GM23338 (cell line): ENCODE measurements around the gene BPIFB6. TPM values are rescaled to one million over a fixed set of nuclear protein-coding genes. Genes with fewer than 3 reads are reported as not detected.

Experiments
- ATAC-seq: fragments of 200-7000 bp; cut with Tn5 transposase; 3 replicates; pipeline ENCODE4 v1.9.1; 2020
- DNase-seq: peaks from one replicate; pipeline ENCODE4 v3.0.0-alpha.2; 2015; ENCODE audit warnings: low spot score
- H2AFZ ChIP-seq: fragments of 200-600 bp; sonication (generic); 2 replicates; pipeline ENCODE4 v1.8.0; 2016; ENCODE audit warnings: antibody characterized with exemption, mild to moderate bottlenecking, moderate library complexity
- H3F3A ChIP-seq: fragments of 200-600 bp; sonication (generic); replicated peaks from 2 replicates; pipeline ENCODE4 v1.8.0; 2017; ENCODE audit warnings: antibody characterized with exemption, mixed run types, low read depth
- H3K27ac ChIP-seq: fragments of 200-600 bp; sonication (generic); 2 replicates; pipeline ENCODE4 v1.6.1; 2016; ENCODE audit warnings: low read depth
- H3K27me3 ChIP-seq: fragments of 200-600 bp; sonication (generic); 2 replicates; pipeline ENCODE4 v1.8.0; 2016; ENCODE audit warnings: mild to moderate bottlenecking, mixed run types, moderate library complexity; ENCODE audit not compliant: insufficient read depth
- H3K36me3 ChIP-seq: fragments of 200-600 bp; sonication (generic); 2 replicates; pipeline ENCODE4 v1.8.0; 2016; ENCODE audit warnings: mild to moderate bottlenecking; ENCODE audit not compliant: insufficient read depth
- H3K4me1 ChIP-seq: fragments of 200-600 bp; sonication (generic); 2 replicates; pipeline ENCODE4 v1.8.0; 2016; ENCODE audit warnings: mild to moderate bottlenecking, moderate library complexity; ENCODE audit not compliant: insufficient read depth
- H3K4me2 ChIP-seq: fragments of 200-600 bp; sonication (generic); 2 replicates; pipeline ENCODE4 v1.7.1; 2017; ENCODE audit warnings: mixed run types
- H3K4me3 ChIP-seq: fragments of 200-600 bp; sonication (generic); 2 replicates; pipeline ENCODE4 v1.6.1; 2016; ENCODE audit warnings: mixed run types
- H3K79me2 ChIP-seq: fragments of 200-600 bp; sonication (generic); replicated peaks from 2 replicates; pipeline ENCODE4 v1.8.0; 2017; ENCODE audit warnings: mild to moderate bottlenecking; ENCODE audit not compliant: insufficient read depth
- H3K9me2 ChIP-seq: fragments of 200-600 bp; sonication (generic); 2 replicates; pipeline ENCODE4 v1.8.0; 2017; ENCODE audit not compliant: insufficient read depth
- H4K20me1 ChIP-seq: fragments of 200-600 bp; sonication (generic); replicated peaks from 2 replicates; pipeline ENCODE4 v1.8.0; 2017; ENCODE audit warnings: mild to moderate bottlenecking; ENCODE audit not compliant: insufficient read depth
- H3K27ac Mint-ChIP-seq: 2 replicates; pipeline ENCODE4 v1.8.0; 2020; ENCODE audit warnings: inconsistent platforms, mild to moderate bottlenecking, moderate library complexity, mixed read lengths
- H3K27me3 Mint-ChIP-seq: 3 replicates; pipeline ENCODE4 v1.8.0; 2022; ENCODE audit warnings: low read depth, mild to moderate bottlenecking, moderate library complexity, mixed read lengths, inconsistent platforms; ENCODE audit not compliant: insufficient read depth, poor library complexity
- H3K36me3 Mint-ChIP-seq: 3 replicates; pipeline ENCODE4 v1.8.0; 2021; ENCODE audit warnings: low read depth, mild to moderate bottlenecking, inconsistent platforms, moderate library complexity, mixed read lengths
- H3K4me1 Mint-ChIP-seq: 3 replicates; pipeline ENCODE4 v1.8.0; 2020; ENCODE audit warnings: mild to moderate bottlenecking, inconsistent platforms, mixed read lengths
- H3K4me3 Mint-ChIP-seq: 3 replicates; pipeline ENCODE4 v1.8.0; 2021; ENCODE audit warnings: moderate library complexity, mild to moderate bottlenecking, inconsistent platforms, mixed read lengths
- H3K9me3 Mint-ChIP-seq: 3 replicates; pipeline ENCODE4 v1.8.0; 2020; ENCODE audit warnings: moderate library complexity, mild to moderate bottlenecking, inconsistent platforms, mixed read lengths
- CREB1 ChIP-seq: fragments of 250-450 bp; sonication (Bioruptor Pico); IDR thresholded peaks from 2 replicates; pipeline ENCODE4 v1.5.0; 2020; ENCODE audit warnings: low read depth, mild to moderate bottlenecking, moderate library complexity
- EZH2 ChIP-seq: fragments of 200-600 bp; sonication (generic); IDR thresholded peaks from one replicate; pipeline ENCODE4 v1.8.0; 2017; ENCODE audit warnings: antibody characterized with exemption, mild to moderate bottlenecking, low read depth; ENCODE audit not compliant: unreplicated experiment
- EZH2phosphoT487 ChIP-seq: fragments of 200-600 bp; sonication (generic); IDR thresholded peaks from one replicate; pipeline ENCODE4 v1.8.1; 2018; ENCODE audit warnings: antibody characterized with exemption; ENCODE audit not compliant: unreplicated experiment
- JUNB ChIP-seq: IDR thresholded peaks from one replicate; pipeline ENCODE4 v1.6.1; 2016; ENCODE audit warnings: antibody characterized with exemption; ENCODE audit not compliant: unreplicated experiment
- NANOG ChIP-seq: IDR thresholded peaks from 2 replicates; pipeline ENCODE4 v1.6.1; 2016; ENCODE audit warnings: antibody characterized with exemption, borderline replicate concordance
- POLR2AphosphoS5 ChIP-seq: IDR thresholded peaks from 2 replicates; pipeline ENCODE4 v1.6.1; 2016; ENCODE audit warnings: antibody characterized with exemption, low read depth
- STAT1 ChIP-seq: IDR thresholded peaks from one replicate; pipeline ENCODE4 v1.6.1; 2016; ENCODE audit warnings: antibody characterized with exemption; ENCODE audit not compliant: unreplicated experiment
- ZNF114 ChIP-seq: fragments of 250-450 bp; sonication (Bioruptor Pico); IDR thresholded peaks from 2 replicates; pipeline ENCODE4 v1.5.0; 2020; ENCODE audit warnings: mild to moderate bottlenecking, moderate library complexity
- ZNF331 ChIP-seq: fragments of 250-450 bp; sonication (Bioruptor Pico); IDR thresholded peaks from 2 replicates; pipeline ENCODE4 v1.5.0; 2020; ENCODE audit warnings: low read depth, mild to moderate bottlenecking, moderate library complexity
- polyA plus RNA-seq: library from polyadenylated mRNA; unstranded; fragments of >200 nt; fragmentation: Nextera tagmentation; extraction: Ambion mirVana; gene quantifications from 2 replicates; pipeline ENCODE4 v1.2.1, GENCODE V29; 2016
- total RNA-seq: library from RNA; depleted of rRNA; stranded (reverse); fragments of >200 nt; shearing (Covaris generic); gene quantifications from 2 replicates; pipeline ENCODE4 v1.2.3, GENCODE V29; 2014
- TF ChIP-seq, protein P1 (sequence below), 2 experiments: fragments of 200-600 bp in 1 of 2; sonication (generic) in 1 of 2; conservative IDR thresholded peaks; 2 replicates each; pipeline versions ENCODE4 v1.5.1 to v1.6.1; 2016 to 2017; ENCODE audit warnings: antibody characterized with exemption in 2 of 2, low read depth in 2 of 2, mild to moderate bottlenecking in 2 of 2, moderate library complexity in 1 of 2
- TF ChIP-seq, protein P2 (sequence below): IDR thresholded peaks from one replicate; pipeline ENCODE4 v1.6.1; 2018; ENCODE audit warnings: antibody characterized with exemption; ENCODE audit not compliant: unreplicated experiment
- TF ChIP-seq, protein P3 (sequence below): IDR thresholded peaks from 2 replicates; pipeline ENCODE4 v1.6.1; 2016; ENCODE audit warnings: antibody characterized with exemption
- TF ChIP-seq, protein P4 (sequence below): fragments of 250-450 bp; sonication (Bioruptor Pico); IDR thresholded peaks from 2 replicates; pipeline ENCODE4 v1.5.0; 2020; ENCODE audit warnings: mild to moderate bottlenecking, moderate library complexity

The BPIFB6 gene
- total and polyA plus RNA-seq, 2 experiments from 2014 or later: not detected

DNA sequence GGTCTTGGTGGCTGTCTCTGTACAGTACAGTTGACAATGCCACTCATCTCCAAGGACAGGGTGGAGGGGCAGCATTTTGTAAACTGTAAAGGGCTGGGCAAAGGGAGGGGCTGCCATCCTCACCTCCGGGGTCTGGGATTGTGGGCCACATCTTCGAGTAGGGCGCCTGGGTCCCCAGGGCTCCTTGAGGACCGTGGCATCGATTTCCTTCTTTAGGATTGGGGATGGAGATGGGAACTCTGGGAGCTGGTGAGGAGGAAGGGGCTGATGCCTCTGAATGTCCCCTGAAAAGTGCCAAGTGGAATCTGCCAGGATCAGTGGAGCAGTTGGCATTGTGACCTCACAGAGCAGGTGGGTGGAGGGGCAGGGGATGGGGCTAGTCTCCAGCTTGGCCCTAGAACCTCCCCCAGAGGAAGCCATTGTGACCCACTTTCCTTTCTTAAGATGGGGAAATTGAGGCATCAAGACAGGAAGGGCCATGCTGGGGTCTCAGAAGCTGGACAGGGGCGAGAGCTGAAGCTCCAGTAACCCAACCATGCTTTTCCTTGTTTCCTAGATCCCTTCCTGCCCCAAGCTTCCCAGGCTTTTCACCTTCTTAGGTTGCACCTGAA, 27.2 kb upstream of the BPIFB6 start, which contains the start of gene SUN5:
SUN5 (minus strand) TSS at position 293 of the 611 bp plus-strand sequence; CDS start at position 200, 93 bp downstream.
- no peak within 1 kb of the TSS for H3K27ac Mint-ChIP-seq
- Histone ChIP-seq H3F3A (no peaks in the 10 kb centered on the region), H3K79me2 (no peaks in the 10 kb centered on the region), H2AFZ (no peak within 1 kb of the TSS), H3K27me3 (no peaks in the 10 kb centered on the region), H3K4me2 (no peak within 1 kb of the TSS), H3K36me3 (no peaks in the 10 kb centered on the region), H3K27ac (no peak within 1 kb of the TSS), H3K9me2 (no peaks in the 10 kb centered on the region), H3K4me1 (no peaks in the 10 kb centered on the region), H3K4me3 (no peak within 1 kb of the TSS), H4K20me1 (no peaks in the 10 kb centered on the region)
- no peak within 1 kb of the TSS for H3K4me3 Mint-ChIP-seq
- no peak for ATAC-seq
- H3K9me3 Mint-ChIP-seq: peaks cover 4% of the 10 kb centered on the region; the same call in 2 of the 3 replicates
- H3K27me3 Mint-ChIP-seq: peaks cover 18% of the 10 kb centered on the region
- H3K4me1 Mint-ChIP-seq: peaks cover 2% of the 10 kb centered on the region; the same call in 1 of the 3 replicates
- TF ChIP-seq ZNF331 (no peak), POLR2AphosphoS5 (no peak), NANOG (no peak), JUNB (no peak), ZNF114 (CRISPR knock-in tag) (no peak), EZH2 (no peak), CREB1 (CRISPR knock-in tag) (no peak), STAT1 (no peak), EZH2phosphoT487 (no peak)
- TF ChIP-seq, protein P1, sequence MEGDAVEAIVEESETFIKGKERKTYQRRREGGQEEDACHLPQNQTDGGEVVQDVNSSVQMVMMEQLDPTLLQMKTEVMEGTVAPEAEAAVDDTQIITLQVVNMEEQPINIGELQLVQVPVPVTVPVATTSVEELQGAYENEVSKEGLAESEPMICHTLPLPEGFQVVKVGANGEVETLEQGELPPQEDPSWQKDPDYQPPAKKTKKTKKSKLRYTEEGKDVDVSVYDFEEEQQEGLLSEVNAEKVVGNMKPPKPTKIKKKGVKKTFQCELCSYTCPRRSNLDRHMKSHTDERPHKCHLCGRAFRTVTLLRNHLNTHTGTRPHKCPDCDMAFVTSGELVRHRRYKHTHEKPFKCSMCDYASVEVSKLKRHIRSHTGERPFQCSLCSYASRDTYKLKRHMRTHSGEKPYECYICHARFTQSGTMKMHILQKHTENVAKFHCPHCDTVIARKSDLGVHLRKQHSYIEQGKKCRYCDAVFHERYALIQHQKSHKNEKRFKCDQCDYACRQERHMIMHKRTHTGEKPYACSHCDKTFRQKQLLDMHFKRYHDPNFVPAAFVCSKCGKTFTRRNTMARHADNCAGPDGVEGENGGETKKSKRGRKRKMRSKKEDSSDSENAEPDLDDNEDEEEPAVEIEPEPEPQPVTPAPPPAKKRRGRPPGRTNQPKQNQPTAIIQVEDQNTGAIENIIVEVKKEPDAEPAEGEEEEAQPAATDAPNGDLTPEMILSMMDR (conservative IDR thresholded peaks at IDR 0.05; ENCODE audit: low read depth in 2 of 2): no peak
- TF ChIP-seq, protein P2, sequence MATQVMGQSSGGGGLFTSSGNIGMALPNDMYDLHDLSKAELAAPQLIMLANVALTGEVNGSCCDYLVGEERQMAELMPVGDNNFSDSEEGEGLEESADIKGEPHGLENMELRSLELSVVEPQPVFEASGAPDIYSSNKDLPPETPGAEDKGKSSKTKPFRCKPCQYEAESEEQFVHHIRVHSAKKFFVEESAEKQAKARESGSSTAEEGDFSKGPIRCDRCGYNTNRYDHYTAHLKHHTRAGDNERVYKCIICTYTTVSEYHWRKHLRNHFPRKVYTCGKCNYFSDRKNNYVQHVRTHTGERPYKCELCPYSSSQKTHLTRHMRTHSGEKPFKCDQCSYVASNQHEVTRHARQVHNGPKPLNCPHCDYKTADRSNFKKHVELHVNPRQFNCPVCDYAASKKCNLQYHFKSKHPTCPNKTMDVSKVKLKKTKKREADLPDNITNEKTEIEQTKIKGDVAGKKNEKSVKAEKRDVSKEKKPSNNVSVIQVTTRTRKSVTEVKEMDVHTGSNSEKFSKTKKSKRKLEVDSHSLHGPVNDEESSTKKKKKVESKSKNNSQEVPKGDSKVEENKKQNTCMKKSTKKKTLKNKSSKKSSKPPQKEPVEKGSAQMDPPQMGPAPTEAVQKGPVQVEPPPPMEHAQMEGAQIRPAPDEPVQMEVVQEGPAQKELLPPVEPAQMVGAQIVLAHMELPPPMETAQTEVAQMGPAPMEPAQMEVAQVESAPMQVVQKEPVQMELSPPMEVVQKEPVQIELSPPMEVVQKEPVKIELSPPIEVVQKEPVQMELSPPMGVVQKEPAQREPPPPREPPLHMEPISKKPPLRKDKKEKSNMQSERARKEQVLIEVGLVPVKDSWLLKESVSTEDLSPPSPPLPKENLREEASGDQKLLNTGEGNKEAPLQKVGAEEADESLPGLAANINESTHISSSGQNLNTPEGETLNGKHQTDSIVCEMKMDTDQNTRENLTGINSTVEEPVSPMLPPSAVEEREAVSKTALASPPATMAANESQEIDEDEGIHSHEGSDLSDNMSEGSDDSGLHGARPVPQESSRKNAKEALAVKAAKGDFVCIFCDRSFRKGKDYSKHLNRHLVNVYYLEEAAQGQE: no peak
- TF ChIP-seq, protein P3, sequence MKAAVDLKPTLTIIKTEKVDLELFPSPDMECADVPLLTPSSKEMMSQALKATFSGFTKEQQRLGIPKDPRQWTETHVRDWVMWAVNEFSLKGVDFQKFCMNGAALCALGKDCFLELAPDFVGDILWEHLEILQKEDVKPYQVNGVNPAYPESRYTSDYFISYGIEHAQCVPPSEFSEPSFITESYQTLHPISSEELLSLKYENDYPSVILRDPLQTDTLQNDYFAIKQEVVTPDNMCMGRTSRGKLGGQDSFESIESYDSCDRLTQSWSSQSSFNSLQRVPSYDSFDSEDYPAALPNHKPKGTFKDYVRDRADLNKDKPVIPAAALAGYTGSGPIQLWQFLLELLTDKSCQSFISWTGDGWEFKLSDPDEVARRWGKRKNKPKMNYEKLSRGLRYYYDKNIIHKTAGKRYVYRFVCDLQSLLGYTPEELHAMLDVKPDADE: no peak
- TF ChIP-seq, protein P4, sequence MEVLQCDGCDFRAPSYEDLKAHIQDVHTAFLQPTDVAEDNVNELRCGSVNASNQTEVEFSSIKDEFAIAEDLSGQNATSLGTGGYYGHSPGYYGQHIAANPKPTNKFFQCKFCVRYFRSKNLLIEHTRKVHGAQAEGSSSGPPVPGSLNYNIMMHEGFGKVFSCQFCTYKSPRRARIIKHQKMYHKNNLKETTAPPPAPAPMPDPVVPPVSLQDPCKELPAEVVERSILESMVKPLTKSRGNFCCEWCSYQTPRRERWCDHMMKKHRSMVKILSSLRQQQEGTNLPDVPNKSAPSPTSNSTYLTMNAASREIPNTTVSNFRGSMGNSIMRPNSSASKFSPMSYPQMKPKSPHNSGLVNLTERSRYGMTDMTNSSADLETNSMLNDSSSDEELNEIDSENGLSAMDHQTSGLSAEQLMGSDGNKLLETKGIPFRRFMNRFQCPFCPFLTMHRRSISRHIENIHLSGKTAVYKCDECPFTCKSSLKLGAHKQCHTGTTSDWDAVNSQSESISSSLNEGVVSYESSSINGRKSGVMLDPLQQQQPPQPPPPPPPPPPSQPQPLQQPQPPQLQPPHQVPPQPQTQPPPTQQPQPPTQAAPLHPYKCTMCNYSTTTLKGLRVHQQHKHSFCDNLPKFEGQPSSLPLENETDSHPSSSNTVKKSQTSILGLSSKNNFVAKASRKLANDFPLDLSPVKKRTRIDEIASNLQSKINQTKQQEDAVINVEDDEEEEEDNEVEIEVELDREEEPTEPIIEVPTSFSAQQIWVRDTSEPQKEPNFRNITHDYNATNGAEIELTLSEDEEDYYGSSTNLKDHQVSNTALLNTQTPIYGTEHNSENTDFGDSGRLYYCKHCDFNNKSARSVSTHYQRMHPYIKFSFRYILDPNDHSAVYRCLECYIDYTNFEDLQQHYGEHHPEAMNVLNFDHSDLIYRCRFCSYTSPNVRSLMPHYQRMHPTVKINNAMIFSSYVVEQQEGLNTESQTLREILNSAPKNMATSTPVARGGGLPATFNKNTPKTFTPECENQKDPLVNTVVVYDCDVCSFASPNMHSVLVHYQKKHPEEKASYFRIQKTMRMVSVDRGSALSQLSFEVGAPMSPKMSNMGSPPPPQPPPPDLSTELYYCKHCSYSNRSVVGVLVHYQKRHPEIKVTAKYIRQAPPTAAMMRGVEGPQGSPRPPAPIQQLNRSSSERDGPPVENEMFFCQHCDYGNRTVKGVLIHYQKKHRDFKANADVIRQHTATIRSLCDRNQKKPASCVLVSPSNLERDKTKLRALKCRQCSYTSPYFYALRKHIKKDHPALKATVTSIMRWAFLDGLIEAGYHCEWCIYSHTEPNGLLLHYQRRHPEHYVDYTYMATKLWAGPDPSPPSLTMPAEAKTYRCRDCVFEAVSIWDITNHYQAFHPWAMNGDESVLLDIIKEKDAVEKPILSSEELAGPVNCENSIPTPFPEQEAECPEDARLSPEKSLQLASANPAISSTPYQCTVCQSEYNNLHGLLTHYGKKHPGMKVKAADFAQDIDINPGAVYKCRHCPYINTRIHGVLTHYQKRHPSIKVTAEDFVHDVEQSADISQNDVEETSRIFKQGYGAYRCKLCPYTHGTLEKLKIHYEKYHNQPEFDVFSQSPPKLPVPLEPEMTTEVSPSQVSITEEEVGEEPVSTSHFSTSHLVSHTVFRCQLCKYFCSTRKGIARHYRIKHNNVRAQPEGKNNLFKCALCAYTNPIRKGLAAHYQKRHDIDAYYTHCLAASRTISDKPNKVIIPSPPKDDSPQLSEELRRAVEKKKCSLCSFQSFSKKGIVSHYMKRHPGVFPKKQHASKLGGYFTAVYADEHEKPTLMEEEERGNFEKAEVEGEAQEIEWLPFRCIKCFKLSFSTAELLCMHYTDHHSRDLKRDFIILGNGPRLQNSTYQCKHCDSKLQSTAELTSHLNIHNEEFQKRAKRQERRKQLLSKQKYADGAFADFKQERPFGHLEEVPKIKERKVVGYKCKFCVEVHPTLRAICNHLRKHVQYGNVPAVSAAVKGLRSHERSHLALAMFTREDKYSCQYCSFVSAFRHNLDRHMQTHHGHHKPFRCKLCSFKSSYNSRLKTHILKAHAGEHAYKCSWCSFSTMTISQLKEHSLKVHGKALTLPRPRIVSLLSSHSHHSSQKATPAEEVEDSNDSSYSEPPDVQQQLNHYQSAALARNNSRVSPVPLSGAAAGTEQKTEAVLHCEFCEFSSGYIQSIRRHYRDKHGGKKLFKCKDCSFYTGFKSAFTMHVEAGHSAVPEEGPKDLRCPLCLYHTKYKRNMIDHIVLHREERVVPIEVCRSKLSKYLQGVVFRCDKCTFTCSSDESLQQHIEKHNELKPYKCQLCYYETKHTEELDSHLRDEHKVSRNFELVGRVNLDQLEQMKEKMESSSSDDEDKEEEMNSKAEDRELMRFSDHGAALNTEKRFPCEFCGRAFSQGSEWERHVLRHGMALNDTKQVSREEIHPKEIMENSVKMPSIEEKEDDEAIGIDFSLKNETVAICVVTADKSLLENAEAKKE: no peak
- no peak for DNase-seq
- H3K36me3 Mint-ChIP-seq: peaks cover 3% of the 10 kb centered on the region; the same call in 1 of the 3 replicates
